Subcutaneous adipose tissue (tissue), 1 donor: ENCODE results near the gene RMP24.

ENCODE experiments used
- TF ChIP-seq, protein P1 (sequence below): fragments of 450-650 bp; IDR thresholded peaks from one replicate; pipeline ENCODE4 v1.5.1; 2016; ENCODE audit warnings: low read depth, mild to moderate bottlenecking, control low read depth, antibody characterized with exemption, moderate library complexity

Gene RMP24

DNA sequence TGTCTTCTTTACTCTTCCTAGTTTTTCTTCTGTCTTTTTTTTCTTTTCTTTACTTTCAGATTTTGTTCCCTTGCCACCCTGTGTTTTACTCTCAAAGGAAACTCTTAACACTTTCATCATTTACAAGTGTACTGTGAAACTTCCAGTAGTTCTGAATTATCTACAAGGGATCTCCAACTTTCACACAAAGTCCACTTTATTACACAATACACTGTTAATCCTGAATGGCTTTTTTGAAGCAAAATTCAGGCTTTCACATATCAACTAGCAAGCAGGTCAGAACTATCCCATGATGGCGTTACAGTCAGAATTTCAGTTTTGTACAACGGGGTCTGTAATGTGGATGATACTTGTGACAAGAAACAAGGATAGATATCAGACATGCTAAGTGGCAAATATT, 34.5 kb downstream of the RMP24 start:
- TF ChIP-seq, protein P1, sequence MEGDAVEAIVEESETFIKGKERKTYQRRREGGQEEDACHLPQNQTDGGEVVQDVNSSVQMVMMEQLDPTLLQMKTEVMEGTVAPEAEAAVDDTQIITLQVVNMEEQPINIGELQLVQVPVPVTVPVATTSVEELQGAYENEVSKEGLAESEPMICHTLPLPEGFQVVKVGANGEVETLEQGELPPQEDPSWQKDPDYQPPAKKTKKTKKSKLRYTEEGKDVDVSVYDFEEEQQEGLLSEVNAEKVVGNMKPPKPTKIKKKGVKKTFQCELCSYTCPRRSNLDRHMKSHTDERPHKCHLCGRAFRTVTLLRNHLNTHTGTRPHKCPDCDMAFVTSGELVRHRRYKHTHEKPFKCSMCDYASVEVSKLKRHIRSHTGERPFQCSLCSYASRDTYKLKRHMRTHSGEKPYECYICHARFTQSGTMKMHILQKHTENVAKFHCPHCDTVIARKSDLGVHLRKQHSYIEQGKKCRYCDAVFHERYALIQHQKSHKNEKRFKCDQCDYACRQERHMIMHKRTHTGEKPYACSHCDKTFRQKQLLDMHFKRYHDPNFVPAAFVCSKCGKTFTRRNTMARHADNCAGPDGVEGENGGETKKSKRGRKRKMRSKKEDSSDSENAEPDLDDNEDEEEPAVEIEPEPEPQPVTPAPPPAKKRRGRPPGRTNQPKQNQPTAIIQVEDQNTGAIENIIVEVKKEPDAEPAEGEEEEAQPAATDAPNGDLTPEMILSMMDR: no peak

DNA sequence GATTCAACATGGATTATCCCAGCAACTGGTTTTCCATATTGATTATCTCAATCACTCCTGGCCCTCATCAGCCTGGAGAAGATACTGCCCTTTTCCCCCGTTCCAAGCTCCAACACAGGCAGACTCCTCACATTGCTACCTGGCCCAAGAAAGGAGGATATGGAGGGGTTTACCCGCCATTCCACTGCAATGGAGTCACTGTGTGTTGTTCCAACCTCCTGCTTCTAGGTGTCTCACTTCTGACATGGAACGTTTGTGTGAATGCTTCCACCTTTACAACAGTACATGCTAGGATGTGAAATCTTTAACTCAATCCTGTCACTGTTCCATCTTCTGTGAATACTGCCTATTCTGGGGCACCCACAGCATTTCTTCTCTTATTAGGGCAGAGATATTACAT, 36.7 kb downstream of the RMP24 start:
- TF ChIP-seq, protein P1: no peak

DNA sequence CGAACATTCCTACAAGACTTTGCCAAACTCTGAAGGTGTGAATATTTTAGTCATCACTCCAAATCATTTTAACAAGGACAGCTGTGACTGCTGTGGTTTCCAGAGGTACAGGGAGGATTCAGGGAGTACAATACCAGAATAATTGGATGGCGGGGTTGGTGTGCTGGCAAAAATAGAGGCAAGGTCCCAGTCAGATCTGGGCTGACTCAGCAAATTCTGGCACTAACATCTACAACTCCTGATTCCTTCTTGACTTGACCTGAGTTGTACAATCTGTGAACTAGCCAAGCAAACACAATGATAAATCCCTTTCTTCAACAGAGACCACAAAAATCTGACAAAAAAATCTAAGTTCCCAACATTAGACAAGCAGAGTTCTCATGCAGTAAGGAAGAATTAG, 40.4 kb downstream of the RMP24 start:
- TF ChIP-seq, protein P1: no peak

DNA sequence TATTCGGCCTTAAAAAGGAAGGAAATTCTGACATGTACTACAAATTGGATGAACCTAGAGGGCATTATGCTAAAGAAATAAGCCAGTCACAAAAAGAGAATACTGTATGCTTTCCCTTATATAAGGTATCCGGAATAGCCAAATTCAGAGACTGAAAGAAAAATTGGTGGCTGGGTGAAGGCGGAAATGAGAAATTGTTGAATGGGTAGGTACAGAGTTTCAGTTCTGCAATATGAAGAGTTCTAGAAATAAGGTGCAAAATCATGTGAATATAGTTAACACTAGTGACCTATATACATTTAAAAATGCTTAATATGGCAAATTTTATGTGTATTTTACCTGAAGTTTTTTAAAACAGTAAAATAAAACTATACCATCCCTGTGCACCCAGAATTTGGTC, 43.1 kb downstream of the RMP24 start:
- TF ChIP-seq, protein P1: no peak

DNA sequence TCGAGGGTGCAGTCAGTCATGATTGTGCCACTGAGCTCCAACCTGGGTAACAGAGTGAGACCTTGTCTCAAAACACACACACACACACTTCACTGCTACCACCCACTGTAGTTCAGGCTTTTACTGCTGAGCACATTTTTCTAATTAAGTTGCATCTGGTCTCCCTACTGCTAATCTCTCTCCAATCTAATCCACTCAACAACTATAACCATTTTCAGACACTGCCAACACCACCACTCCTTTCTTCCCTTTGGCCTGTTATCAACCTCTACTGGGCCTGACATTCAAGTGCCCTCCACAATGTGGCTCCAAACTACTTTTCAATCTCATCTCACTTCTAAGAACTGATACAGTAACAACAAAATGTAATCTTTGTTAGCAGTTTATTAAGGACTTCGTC, 44.8 kb downstream of the RMP24 start:
- TF ChIP-seq, protein P1: no peak

DNA sequence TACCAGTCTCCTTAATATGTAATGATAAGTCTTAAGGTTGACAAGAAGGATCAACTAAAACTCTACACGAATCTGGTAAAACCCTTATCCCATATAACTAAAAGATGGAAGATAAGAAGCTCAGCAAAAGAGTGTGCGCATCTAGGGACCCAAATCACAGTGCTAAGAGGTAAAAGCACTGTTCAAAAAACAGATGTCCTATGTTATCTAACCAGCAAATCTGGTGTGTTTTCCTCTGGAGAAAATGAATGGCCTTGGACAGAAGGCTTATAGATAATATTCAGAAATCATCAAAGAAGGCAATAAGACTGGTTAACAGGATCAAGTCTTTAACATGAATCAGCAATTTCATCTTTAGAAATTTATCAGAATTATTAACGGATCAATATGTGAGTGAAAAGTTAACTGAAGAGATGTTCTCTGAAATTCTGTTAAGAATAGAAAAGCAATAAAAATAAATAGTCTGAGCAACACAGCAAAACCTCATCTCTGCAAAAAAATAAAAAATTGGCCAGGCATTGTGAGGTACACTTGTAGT, 47.8 kb downstream of the RMP24 start:
- TF ChIP-seq, protein P1: no peak

DNA sequence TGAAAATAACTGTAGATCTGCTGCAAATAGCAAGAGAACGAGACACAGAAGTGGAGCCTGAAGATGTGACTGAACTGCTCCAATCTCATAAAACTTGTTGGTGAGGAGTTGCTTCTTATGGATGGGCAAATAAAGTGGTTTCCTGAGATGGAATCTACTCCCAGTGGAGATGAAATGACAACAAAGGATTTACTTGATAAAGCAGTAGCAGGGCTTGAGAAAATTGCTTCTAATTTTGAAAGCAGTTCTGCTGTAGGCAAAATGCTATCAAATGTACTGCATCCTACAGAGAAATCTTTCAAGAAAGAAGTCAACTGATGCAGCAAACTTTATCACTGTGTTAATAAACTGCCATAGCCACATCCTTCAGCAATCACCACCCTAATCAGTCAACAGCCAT, 50.9 kb downstream of the RMP24 start:
- TF ChIP-seq, protein P1: no peak
